GM21723 (cell line): ENCODE results near the gene CFAP74.

Experiments used
- ATAC-seq: cut with Tn5 transposase; IDR thresholded peaks from one replicate; pipeline ENCODE4 v1.9.1; 2021; ENCODE audit warnings: mild to moderate bottlenecking, moderate library complexity; ENCODE audit not compliant: unreplicated experiment

Gene CFAP74

GRCh38 chr1:1969953-1970716, 33.5 kb downstream of the CFAP74 start:
- no peak for ATAC-seq

- no peak for ATAC-seq
Observed at GRCh38 chr1:1969505-1969900, 34.1 kb downstream of the CFAP74 start.

DNA sequence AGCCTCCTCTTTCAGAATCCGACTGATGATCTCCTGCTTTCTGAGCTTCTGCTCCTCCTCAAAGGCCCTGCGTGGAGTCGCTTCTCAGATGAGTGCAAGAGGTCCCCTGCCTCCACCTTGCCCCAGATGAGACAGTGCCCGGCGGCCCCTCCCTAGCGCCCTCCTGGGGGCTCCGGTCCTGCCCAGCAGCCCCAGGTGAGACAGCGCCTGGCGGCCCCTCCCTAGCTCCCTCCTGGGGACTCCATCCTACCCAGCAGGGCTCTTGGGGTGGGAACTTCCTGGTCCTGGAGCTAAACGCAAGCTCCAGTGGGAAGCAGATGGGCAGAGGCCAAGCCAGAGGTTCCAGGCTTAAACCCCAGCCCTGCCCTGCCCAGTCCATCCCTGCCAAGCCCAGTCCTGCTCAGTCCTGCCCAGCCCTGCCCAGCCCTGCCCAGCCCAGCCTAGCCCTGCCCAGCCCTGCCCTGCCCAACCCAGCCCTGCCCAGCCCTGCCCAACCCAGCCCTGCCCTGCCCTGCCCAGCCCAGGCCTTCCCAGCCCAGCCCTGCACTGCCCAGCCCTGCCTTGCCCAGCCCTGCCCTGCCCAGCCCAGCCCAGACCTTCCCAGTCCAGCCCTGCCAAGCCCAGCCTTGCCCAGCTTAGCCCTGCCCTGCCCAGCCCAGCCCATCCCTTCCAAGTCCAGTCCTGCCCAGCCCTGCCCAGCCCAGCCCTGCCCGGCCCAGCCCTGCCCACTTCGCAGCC, 34.6 kb downstream of the CFAP74 start:
- ATAC-seq, result no peak

DNA sequence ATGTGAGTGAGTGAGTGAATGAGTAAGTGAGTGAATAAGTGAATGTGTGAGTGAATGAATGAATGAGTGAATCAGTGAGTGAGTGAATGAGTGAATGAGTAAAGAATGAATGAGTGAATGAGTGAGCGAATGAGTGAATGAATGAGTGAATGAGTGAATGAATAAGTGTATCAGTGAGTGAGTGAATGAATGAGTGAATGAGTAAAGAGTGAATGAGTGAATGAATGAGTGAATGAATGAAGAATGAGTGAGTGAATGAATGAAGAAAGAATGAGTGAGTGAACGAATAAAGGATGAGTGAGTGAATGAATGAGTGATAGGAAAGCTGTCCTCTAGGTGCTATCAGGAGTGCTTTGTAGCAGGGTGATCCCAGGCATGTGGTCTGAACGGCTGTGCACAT, 35.7 kb downstream of the CFAP74 start:
- no peak for ATAC-seq

DNA sequence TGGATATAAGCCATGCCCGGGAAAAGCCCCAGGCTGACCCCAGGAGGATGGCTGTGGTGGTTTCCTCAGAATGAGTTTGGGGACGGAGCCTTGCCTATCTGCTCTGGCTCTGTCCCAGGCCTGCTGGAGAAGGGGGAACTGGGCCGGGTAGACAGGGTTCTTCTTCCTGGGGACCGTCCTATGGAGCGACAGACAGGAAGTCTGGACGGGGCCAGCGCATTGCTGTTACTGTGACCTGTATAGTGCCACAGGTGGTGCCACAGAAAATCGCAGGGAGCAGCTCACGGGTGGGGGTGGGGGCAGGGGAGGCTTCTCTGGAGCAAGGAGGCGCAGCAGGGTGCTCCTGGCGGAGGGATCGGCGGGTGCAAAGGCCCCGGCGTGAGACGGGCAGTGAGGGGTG, 36.4 kb downstream of the CFAP74 start:
- no peak for ATAC-seq

GRCh38 chr1:1966071-1966740, 37.4 kb downstream of the CFAP74 start:
- ATAC-seq, result no peak

GRCh38 chr1:1965546-1965945, 38.0 kb downstream of the CFAP74 start:
- no peak for ATAC-seq

- ATAC-seq, result no peak
Observed at GRCh38 chr1:1964811-1965210, 38.8 kb downstream of the CFAP74 start.

DNA sequence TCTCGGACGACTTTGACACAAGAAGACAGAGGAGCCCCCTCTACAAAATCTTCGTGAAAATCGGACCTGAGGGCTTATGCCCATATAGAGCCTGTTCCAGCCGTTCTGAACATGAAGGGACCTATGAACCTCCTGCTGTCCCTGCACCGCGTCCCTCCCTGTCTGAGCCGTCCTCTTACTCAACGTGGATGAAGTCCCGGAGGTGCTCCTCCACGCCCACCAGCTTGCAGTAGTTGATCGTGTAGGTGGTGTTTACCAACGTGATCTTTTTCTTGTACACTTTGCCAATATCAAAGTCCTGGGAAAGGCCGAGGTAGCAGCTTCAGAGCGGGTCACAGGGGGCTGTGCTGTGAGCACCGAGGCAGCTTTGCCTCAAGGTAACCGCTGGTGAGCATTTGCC, 40.0 kb downstream of the CFAP74 start:
- no peak for ATAC-seq

DNA sequence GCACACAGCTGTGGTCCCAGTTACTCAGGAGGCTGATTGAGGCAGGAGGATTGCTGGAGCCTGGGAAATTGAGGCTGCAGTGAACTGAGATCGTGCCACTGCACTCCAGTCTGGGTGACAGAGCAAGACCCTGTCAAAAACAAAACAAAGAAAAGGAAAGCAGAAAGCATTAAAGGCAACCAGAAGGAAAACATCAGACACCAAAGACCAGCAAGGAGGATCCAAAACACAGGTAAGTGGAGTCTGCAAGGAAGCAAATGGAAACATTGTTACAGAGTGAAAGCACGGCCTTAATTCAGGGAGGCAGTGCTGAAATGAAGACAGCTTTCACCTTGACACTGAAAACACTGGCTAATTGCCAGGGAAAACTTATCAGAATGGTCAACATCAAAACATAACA, 40.8 kb downstream of the CFAP74 start:
- ATAC-seq, result no peak

DNA sequence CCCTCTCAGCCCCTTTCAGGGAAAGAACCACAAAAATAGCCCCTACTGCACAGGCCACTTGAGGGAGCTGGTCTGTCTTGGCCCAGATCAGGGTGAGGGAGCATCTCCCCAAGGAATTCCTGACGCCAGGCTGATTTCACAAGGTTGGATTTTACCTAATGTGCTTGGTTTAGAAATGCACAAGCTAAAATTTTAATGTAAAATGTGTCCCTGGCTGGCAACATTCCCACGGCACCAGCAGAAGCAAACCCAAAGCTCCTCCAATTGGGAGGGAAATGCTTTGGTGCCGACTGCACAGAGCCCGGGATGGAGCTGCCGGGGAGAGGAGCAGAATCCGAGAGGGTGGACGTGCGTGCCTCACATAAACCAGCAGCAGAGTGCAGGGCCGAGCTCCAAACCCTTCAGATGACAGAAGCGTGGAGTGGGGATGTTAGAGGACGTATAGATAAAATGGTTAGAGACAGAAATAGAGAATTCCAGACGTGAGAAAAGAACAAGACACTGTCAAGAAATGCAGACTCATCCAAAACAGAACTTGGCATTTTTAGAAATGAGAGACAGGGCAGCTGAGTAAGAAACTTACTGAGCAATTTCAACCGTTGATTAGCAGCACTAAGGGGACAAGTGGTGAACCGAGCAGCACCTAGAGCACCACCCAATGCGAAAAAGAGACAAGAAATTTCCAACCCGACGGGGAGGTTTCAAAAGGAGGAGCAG, 42.9 kb downstream of the CFAP74 start:
- no peak for ATAC-seq

- ATAC-seq, result no peak
Observed at GRCh38 chr1:1959840-1960479, 43.6 kb downstream of the CFAP74 start.

- no peak for ATAC-seq
Observed at GRCh38 chr1:1959459-1959839, 44.1 kb downstream of the CFAP74 start.

DNA sequence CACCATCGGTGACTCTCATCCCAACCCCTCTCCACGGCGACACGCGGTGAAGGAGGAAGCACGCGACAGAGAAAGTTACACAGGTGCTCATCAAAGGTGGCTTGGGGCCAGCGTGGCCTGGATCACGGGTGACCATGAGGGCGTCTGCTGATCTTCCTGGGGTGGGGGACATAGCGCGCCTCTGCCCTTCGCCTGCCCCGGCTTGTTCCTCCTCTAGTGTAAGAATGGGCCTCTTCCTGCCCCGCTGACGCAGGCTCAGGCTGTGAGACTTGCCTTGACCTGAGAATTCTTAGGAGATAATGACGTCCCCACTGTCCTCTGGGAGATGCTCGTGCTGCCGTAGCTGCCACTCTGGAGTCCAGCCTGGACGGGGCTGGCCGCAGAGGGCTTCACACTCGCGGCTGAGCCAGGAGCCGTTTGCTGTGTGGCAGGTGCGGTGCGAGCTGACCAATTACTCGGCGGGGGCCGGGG, 45.5 kb downstream of the CFAP74 start:
- no peak for ATAC-seq

GRCh38 chr1:1957533-1957961, 46.0 kb downstream of the CFAP74 start:
- ATAC-seq, result no peak

DNA sequence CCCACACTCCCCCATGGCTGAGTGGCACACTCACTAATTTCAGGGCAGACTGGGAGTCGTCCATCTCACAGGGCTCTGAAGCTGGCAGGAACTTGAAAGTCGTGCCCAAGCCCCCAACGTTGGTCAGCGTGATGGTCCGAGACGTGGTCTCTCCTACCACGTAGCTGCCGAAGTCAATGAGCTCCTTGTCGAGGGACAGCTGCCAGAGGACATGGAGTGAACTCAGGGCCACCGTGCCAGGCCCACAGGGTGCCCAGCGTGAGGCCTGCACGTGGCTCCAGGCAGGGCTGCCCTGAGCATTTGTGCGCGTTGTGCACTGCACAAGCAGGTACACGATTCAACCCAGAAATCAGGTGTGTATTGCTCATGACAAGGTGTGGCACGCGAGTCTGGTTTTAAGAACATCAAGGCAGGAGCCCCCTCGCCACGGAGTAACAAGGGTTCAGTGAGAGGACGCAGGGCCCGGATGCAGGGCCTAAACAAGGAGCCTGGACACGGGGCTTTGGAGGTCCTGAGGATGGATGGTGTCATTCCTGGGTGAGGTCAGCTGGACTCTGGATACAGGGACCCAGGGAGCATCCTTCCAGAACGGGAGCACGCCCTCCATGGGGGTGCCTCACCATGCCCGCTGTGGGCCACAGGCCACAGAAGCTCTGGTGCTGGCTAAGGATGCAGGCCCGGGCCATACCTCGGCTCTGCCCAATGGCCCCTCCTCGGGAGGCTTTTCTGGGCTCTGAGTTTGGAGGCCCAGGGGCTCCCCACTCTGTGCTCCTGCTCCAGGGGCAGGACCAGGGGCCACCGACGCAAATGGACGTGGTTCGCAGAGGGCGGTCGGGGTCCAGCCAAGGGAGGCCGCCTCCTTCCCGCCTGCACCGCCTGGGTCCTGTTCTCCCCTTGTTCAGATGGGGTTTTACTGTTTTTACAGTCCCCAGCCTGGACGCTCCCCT, 46.7 kb downstream of the CFAP74 start:
- no peak for ATAC-seq

DNA sequence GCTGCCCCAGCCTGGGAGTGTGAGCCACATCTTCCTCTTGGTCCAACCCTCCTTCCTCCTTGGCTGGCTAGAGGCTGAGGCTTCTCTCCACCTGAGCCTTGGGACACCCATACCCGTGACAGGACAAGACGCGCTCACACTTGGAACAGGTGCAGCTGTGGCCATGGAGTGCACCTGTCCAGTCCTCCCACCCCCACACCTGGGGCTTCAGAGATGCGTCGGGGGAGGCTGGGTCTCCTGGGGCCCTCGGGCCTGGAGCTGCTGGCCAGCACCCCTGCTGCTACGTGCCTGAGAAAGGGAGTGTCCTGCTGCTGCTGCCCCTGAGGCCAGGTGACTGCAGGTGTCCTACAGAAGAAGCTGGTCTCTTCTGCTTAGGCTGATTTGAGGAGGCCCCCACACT, 47.5 kb downstream of the CFAP74 start:
- ATAC-seq, result no peak

- ATAC-seq, result no peak
Observed at GRCh38 chr1:1955621-1956094, 47.9 kb downstream of the CFAP74 start.

- ATAC-seq, result no peak
Observed at GRCh38 chr1:1954831-1955441, 48.6 kb downstream of the CFAP74 start.
